ENCODE results near the gene GALNT5.

DNA sequence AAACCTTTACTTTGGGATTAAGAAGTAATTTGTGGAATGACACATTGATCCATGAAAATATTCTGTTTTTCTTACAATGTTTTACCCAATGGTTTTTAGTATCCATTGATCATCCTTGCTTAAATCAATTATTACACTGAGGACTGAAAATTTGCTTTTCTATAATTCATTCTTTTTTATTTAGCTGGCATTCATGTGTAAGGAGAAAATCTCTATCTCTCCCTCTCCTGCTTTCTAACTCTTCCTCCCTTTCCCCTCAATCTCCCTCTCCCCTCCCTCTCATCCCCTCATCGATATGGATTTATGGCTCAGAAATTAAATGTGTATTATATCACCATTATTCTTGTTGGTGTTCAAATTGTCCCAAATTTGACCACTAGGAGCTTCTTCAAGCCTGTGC lies 29.7 kb downstream of the GALNT5 start:
- no peak for TF ChIP-seq POLR2A (IDR thresholded peaks at IDR 0.05)
- TF ChIP-seq, protein P1, sequence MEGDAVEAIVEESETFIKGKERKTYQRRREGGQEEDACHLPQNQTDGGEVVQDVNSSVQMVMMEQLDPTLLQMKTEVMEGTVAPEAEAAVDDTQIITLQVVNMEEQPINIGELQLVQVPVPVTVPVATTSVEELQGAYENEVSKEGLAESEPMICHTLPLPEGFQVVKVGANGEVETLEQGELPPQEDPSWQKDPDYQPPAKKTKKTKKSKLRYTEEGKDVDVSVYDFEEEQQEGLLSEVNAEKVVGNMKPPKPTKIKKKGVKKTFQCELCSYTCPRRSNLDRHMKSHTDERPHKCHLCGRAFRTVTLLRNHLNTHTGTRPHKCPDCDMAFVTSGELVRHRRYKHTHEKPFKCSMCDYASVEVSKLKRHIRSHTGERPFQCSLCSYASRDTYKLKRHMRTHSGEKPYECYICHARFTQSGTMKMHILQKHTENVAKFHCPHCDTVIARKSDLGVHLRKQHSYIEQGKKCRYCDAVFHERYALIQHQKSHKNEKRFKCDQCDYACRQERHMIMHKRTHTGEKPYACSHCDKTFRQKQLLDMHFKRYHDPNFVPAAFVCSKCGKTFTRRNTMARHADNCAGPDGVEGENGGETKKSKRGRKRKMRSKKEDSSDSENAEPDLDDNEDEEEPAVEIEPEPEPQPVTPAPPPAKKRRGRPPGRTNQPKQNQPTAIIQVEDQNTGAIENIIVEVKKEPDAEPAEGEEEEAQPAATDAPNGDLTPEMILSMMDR (IDR thresholded peaks at IDR 0.05), result no peak
